SW480 (cell line): ENCODE data around the gene SMG6.
"Not testable (repeated sequence)": the region's sequence is repeated elsewhere in the genome, so short reads cannot be mapped to it uniquely, and the experiment has no call there.

Source experiments
- DNase-seq: peaks from one replicate; pipeline ENCODE4 v3.0.0-alpha.2; 2016; ENCODE audit warnings: low spot score

Gene SMG6

GRCh38 chr17:2303204-2304188 is at the start of gene SMG6, which contains the start of gene SRR:
SMG6 (minus strand) TSS chr17:2303785; CDS start chr17:2303720, 65 bp downstream.
SRR (plus strand) TSS chr17:2303950; CDS start chr17:2315561, 11,611 bp downstream.
- DNase-seq = peak; percentile 79

GRCh38 chr17:2351269-2351668 is 47.7 kb upstream of the SMG6 start:
- no peak for DNase-seq

- DNase-seq = peak; percentile 41
Measured at GRCh38 chr17:2347805-2348685, 44.5 kb upstream of the SMG6 start.

DNA sequence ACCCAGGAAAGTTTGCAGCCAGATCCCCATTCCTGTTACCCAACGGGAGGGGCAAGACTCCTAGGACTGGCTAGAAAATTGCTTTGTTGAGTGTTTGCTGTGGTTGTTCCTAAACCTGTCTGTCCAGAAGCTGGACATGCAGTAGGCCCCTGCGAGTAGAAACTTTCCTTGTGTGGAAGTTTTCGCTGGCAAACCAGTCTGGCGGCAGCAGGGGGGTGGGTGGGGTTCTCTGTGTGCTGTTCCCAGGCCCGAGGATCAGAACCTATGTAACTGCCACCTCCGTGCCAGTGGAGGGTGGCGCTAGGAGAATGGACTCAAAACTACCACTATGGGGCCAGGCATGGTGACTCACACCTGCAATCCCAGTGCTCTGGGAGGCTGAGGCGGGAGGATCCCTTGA is 42.9 kb upstream of the SMG6 start:
- no peak for DNase-seq

DNA sequence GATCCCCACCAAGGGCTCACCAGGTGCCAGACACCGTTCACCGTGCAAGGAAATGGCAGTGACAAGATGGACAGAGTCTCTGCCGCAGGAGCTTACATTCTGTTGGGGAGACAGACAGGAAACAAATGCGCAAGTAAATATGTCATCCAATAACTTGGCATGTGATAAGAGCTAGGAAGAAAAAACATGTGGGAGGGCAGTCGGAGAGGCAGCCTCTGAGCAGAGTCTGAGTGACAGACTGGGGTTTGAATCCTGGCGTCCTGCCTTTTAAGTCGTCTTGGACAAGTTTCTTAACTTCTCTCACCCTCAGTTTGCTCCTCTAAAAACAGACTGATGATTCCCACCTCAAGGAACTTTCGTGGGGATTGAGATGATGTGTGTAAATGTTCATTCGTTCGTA is 40.9 kb upstream of the SMG6 start:
- DNase-seq = no peak

DNA sequence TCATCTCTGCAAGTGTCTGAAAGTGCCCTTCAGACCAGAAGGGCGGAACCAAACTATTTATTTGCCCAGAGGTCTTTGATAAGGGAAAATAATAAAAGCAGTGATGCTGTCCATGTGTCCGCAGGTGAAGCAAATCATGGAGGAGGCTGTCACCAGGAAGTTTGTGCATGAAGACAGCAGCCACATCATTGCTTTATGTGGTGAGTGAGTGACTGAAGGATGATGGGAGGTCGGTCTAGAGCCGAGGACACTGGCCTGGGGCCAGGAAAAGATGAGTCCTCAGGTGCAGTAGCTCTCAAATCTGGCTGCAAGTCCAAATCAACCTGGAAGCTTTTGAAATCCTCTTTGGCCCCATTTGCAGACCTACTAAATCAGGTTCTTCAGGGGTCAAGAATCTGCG is 39.8 kb upstream of the SMG6 start:
- DNase-seq = no peak

- no peak for DNase-seq
Measured at GRCh38 chr17:2338315-2338657, 34.7 kb upstream of the SMG6 start.

DNA sequence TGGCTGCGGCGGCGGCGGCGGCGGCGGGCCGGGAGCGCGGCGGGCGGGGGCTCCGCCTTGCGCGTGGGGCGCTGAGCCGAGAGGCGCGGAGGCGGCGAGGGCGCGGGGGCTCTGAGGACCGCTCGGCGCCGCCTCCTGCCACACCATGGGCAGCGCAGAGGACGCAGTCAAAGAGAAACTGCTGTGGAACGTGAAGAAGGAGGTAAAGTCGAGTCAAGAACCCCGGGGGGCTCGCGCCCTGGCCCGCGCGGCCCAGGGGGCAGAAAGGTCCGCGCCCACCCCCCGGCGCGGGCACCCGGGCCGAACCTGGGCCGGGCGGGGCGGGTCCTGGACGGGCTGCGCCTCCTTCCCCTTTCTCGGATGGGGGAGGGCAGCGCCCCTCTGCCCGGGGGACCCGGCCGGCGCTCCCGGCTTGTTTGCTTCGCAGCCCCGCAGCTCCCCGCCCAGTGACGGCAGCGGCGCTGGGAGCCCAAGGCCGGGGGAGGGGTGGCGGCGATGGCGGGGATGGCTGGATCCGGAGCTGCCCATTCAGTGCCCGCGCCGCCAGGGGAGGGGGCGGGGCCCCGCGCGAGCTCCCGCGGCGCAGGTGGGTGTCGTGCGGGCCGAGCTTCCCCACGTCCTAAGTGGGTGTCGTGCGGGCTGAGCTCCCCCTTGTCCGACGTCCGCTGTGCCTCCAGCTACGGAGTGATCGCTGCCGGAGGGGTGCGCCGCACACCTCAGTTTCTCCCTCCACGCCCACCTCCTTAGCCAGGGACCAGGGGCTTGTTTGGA is 34.1 kb upstream of the SMG6 start:
- DNase-seq = peak; percentile 36

GRCh38 chr17:2336852-2337543 is 33.4 kb upstream of the SMG6 start, which contains the start of gene SGSM2:
SGSM2 (plus strand) TSS chr17:2337501; CDS start chr17:2337689, 188 bp downstream.
- peak; percentile 43 for DNase-seq

DNA sequence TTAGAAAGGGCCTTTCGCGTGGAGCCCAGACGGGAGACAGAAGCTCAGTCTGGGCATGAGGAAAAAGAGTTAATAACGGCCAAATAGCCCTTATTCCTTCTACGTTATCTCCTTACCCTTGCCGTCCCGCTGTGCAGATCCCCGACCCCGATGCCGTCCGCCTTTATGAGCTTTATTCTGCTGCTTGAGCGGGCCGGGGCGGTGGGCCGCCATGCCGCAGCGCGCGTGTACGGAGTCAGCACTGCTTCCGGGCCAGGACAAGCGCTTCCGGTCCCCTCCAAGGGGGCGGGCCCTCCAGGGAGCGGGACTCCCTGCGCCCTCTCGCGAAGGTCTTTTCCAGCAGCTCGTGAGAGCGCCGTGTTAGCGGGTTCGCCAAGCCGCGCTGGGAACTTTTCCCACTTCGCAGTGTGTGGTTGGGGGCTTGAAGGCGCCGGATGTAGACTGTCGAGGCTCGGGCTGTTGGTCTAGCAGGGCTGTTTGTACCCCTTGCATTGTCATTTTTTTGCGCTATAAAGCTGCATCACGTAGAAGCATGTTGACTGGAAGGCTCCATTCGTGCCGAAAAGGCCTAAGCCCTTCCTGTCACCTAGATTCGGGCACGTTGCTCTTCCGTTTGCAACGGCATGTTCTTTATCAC is 32.7 kb upstream of the SMG6 start, which contains the start of gene TSR1:
Gene TSR1, minus strand, starts transcription at position 243 of the 637 bp plus-strand sequence. Its CDS starts 30 bp downstream, at position 213.
- peak; percentile 85 for DNase-seq

- no peak for DNase-seq
Measured at GRCh38 chr17:2335726-2336214, 32.2 kb upstream of the SMG6 start.

DNA sequence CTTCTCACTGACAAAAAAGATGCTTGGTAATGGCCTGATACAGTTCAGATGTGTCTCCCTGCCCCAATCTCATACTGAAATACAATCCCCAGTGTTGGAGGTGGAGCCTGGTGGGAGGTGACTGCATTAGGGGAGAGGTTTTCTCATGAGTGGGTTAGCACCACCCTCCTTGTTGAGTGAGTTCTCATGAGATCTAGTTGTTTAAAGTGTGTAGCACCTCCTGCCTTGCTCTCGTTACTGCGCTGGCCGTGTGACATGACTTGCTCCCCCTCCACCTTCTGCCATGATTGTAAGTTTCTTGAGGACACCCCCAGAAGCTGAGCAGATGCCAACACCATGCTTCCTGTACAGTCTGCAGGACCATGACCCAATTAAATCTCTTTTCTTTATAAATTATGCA is 27.7 kb upstream of the SMG6 start:
- no peak for DNase-seq

DNA sequence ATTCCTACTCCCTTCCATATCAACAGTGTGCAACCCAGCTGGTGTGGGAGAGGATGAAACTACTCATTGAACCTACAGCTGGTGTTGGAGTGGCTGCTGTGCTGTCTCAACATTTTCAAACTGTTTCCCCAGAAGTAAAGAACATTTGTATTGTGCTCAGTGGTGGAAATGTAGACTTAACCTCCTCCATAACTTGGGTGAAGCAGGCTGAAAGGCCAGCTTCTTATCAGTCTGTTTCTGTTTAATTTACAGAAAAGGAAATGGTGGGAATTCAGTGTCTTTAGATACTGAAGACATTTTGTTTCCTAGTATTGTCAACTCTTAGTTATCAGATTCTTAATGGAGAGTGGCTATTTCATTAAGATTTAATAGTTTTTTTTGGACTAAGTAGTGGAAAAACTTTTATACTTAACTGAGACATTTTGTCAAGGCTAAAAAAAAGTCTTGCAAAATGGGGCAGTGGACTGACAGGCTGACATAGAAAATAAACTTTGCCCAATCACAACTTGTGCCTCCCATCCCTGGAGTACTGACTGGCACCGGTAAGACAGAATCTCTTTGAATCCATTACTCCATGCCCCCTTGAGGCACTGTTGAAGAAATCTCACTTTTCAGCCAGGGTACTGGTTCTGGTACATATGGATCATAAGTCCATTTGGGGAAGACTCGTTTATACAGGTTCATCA is 20.2 kb upstream of the SMG6 start:
- DNase-seq = no peak

DNA sequence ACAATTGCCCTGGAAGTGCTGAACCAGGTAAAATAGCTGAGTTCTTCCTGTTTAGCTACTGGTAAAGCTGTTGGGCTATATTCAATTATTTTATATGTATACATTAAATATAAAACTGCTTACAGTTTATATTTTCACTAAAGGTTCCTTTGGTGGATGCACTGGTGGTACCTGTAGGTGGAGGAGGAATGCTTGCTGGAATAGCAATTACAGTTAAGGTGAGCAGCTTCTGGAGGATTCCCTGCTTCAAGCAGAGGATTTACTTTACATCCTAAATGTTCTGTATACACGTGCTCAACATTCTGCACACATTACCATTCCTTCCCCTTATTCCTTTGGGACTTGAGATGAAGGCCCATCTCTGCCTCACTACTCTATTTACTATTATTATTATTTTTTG is 17.8 kb upstream of the SMG6 start:
- DNase-seq = no peak

- no peak for DNase-seq
Measured at GRCh38 chr17:2319051-2319450, 15.5 kb upstream of the SMG6 start.

- no peak for DNase-seq
Measured at GRCh38 chr17:2317796-2318195, 14.2 kb upstream of the SMG6 start.

DNA sequence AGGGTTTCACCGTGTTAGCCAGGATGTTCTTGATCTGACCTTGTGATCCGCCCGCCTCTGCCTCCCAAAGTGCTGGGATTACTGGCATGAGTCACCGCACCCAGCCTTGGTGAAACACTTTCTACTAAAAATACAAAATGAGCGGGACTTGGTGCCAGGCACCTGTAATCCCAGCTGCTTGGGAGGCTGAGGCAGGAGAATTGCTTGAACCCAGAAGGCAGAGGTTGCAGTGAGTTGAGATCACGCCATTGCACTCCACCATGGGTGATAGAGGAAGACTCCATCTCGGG is 13.3 kb upstream of the SMG6 start:
- DNase-seq = not testable (repeated sequence)

DNA sequence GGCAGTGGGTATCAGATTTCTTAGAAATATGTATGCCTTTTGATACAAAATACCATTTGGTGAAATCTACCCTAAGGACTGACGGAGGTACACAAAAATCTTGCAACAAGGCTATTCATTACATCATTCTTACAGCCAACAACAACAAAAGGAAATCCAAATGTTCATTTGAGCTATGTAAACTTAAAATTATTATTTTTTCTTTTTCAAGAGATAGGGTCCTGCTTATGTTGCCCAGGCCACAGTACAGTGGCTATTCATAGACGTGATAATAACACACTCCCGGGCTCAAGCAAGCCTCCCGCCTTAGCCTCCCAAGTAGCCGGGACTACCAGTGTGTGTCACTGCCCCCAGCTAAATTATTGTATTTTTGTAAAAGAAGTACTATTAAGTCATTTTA is 9.2 kb upstream of the SMG6 start:
- DNase-seq = no peak

DNA sequence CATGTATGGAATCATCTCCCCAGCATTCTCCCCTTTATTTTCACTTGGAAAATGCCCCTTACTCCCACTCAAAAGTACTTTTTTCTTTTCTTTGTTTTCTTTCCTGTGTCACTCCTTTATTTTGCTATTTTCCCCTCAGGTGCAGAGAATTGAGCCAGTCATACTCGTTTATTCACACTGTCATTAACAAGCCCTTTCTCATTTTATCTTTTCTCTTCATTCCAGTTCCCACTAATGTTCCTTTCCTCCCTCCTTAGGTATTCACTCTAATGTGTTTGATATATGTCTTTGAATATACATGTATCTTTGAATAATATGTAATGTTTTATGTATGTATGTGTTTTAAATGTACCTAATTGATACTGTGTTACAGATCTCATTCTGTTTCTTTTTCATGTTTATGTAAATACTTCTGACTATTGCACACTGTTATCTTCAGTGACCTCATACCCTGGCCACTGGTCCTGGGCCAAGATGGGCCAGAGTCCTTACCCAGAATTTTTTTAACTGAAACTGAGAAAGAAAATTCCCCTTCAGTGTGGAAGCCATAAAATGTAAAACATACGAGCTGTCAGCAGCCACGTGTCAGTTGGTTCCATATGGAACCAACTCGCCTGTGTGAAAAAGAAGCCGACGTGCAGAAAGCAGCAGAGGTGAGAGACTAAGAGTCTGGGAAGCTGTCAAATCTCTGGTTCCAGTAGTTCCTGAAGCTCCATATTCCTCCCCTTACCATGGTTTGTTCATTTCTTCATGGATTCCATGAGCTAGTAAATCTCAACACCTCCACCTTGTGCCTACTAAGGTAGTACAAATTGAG is 6.0 kb upstream of the SMG6 start:
- DNase-seq = no peak
